ENCODE measurements around the gene IL17RE. TPM values are rescaled to one million over a fixed set of nuclear protein-coding genes. Genes with fewer than 3 reads are reported as not detected.
A peak's percentile ranks its signal among the peaks of the same experiment; 100 is the strongest.
"Not testable (repeated sequence)": the region's sequence is repeated elsewhere in the genome, so short reads cannot be mapped to it uniquely, and the experiment has no call there.

The IL17RE gene
- total RNA-seq, 2 experiments from 2014 or later = 1.7 to 3.0 TPM

DNA sequence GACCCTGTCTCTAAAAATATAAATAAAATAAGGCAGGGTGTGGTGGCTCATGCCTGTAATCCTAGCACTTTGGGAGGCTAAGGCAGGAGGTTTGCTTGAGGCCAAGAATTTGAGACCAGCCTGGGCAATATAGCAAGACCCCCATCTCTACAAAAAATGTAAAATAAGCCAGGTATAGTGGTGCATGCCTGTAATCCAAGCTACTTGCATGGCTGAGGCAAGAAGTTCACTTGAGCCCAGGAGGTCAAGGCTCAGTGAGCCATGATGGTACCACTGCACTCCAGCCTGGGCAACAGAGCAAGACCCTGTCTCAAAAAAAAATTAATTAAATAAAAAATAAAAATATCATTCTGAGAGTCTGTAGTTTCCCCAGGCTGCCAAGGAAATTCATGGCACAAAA lies 16.3 kb upstream of the IL17RE start:
- Mint-ChIP-seq H3K4me3 (no peak overlapping the region), H3K9me3 (no peaks in the 10 kb centered on the region), H3K4me1 (peaks cover 8% of the 10 kb centered on the region), H3K27ac (no peak overlapping the region), H3K27me3 (no peaks in the 10 kb centered on the region), H3K36me3 (ENCODE audit: low read depth) (peaks cover 6% of the 10 kb centered on the region)
- POLR2A ChIA-PET = no interaction called here
- no peak for DNase-seq
- CTCF ChIA-PET = no interaction called here

DNA sequence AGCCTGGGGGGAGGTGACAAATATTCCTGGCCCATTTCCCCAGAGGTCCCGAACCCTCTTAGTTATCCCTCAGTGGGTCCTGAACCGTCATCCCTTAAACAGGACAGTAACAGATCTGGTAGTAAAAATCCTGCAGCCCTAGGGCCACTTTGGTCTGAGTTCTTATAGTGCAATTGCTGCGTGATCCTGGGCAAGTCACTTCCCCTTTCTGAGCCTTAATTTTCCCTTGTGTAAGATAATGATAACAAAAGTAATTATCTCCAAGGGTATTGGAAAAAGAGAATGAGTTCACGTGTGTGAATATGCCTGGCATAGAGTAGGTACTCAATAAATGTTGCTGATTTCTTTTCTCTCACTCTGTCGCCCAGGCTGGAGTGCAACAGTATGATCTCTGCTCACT lies 15.2 kb upstream of the IL17RE start:
- Mint-ChIP-seq H3K9me3 (no peaks in the 10 kb centered on the region), H3K27ac (no peak overlapping the region), H3K4me1 (peaks cover 14% of the 10 kb centered on the region), H3K27me3 (no peaks in the 10 kb centered on the region), H3K4me3 (no peak overlapping the region), H3K36me3 (ENCODE audit: low read depth) (peaks cover 9% of the 10 kb centered on the region)
- ChIA-PET CTCF (no interaction called here), POLR2A (no interaction called here)
- DNase-seq = no peak

DNA sequence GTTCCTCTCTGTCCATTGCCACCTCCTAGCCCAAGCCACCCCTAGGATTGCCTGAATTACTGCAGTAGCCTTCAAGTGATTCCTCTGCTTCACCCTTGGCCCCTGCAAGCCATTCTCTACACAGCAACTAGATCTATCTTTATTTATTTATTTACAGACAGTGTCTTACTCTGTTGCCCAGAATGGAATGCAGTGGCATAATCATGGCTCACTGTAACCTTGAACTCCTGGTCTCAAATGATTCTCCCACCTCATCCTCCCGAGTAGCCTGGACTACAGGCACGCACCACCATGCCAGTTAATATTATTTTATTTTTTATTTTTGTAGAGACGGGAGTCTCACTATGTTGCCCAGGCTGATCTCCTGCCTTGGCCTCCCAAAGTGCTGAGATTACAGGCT lies 14.1 kb upstream of the IL17RE start:
- no peak overlapping the region for H3K4me3 Mint-ChIP-seq
- peaks cover 19% of the 10 kb centered on the region for H3K36me3 Mint-ChIP-seq (ENCODE audit: low read depth)
- no peak for DNase-seq
- POLR2A ChIA-PET = interaction anchor here (3.5 kb wide), 1 partner anchor 24 kb away, joined by 27 read pairs; no protein-coding TSS in a partner anchor
- no peak overlapping the region for H3K27ac Mint-ChIP-seq
- H3K27me3 Mint-ChIP-seq = no peaks in the 10 kb centered on the region
- CTCF ChIA-PET = interaction anchor here (1.0 to 1.2 kb wide), 2 partner anchors 42 to 58 kb away, joined by 3 to 4 read pairs; no protein-coding TSS in a partner anchor
- peaks cover 22% of the 10 kb centered on the region for H3K4me1 Mint-ChIP-seq
- H3K9me3 Mint-ChIP-seq = no peaks in the 10 kb centered on the region

DNA sequence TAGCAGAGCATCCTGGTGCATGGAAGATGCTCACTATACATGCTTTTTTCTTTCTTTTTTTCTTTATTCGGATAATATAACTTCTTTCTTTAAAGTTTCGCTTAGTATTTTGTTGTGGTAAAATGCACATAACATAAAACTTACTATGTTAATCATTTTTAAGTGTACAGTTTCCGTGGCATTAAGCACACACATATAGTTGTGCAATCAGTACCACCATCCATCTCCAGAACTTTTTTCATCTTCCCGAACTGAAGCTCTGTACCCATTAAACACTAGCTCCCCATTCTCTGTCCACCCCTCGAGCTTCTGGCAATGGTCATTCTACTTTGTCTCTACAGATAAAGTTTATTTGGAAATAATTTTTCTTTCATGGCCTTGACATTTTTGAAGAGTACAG lies 13.2 kb upstream of the IL17RE start:
- no peak overlapping the region for H3K4me3 Mint-ChIP-seq
- ChIA-PET CTCF (interaction anchor here (0.6 to 3.6 kb wide), 5 partner anchors 36 to 137 kb away, joined by 3 to 29 read pairs (median 3); partner anchors contain the start of genes CRELD1 and FANCD2), POLR2A (interaction anchor here (0.8 to 3.5 kb wide), 7 partner anchors 12 to 97 kb away, joined by 3 to 54 read pairs (median 7); partner anchors contain the start of genes ARPC4, CRELD1 and IL17RE)
- no peak for DNase-seq
- H3K9me3 Mint-ChIP-seq = no peaks in the 10 kb centered on the region
- peaks cover 30% of the 10 kb centered on the region for H3K4me1 Mint-ChIP-seq
- H3K36me3 Mint-ChIP-seq (ENCODE audit: low read depth) = peaks cover 26% of the 10 kb centered on the region
- H3K27ac Mint-ChIP-seq = no peak overlapping the region
- no peaks in the 10 kb centered on the region for H3K27me3 Mint-ChIP-seq

DNA sequence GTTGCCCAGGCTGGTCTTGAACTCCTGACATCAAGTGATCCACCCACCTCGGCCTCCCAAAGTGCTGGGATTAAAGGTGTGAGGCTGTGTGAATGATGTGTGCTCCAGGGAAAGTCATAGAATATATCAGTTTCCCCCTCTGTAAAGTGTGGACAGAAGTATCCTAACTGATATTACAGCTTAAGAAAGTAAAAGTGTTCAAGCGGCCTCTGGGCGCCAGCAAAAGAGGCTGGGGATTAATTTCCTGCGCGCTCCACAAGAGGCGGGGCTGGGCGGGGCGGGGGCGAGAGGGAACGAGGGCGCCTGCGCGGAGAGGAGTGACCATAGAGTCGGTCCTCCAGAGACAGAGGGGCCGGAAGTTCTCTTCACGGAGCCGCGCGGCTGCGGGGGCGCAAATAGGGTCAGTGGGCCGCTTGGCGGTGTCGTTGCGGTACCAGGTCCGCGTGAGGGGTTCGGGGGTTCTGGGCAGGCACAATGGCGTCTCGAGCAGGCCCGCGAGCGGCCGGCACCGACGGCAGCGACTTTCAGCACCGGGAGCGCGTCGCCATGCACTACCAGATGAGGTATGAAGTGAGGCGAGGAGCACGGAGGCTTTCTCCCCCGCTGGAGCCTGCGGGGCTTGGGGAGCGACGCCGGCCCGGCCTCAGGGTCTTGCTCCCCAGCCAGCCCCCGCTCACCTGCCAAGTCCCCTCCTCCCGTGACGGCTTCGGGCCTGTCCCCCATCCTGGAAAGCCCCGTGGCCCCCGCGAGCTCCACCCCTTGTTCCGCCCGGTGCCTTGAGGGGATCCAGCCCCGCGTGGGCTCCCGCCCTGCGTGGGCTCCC lies 12.2 kb upstream of the IL17RE start, which contains the start of gene JAGN1:
Gene JAGN1, plus strand, starts transcription at position 362 of the 823 bp plus-strand sequence. Its CDS starts 113 bp downstream, at position 475.
- Mint-ChIP-seq H3K9me3 (no peaks in the 10 kb centered on the region), H3K4me3 (peak within 1 kb of the TSS; percentile 99)
- POLR2A ChIA-PET = interaction anchor here (0.6 to 3.5 kb wide), 25 partner anchors 11 to 494 kb away, joined by 3 to 54 read pairs (median 5); partner anchors contain the start of genes ARPC4, CIDEC, CRELD1 and IL17RE

DNA sequence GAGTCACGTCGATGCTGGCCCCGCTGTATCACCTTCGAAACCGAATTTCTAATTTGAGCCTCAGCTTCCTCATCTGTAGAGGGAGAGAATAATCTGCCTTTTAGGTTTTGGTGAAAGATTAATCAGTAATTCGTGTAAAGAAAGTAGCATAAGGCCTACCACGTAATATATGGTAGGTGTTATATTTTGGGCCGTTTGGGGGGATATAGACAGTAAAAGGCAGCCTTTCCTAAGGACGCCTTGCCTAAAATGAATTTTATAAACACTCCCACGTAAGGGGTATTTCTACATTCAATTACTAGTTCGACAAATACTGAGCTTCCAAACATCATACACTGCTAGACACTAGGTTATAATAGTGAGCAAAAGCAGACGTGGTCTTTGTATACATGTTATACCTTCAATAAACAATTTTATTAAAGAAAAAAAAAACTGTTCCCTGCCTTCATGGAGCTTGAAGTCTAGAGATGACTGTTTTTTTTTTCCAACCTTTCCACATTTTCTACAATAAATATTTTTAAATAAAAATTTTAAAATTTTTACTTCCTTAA lies 11.5 kb upstream of the IL17RE start:
- peaks cover 36% of the 10 kb centered on the region for H3K4me1 Mint-ChIP-seq

More for the DNA sequence above, 12.2 kb upstream of the IL17RE start, which contains the start of gene JAGN1:
- peak; percentile 92 for DNase-seq
- H3K27ac Mint-ChIP-seq = peak within 1 kb of the TSS; percentile 92
- H3K27me3 Mint-ChIP-seq = no peaks in the 10 kb centered on the region
- H3K4me1 Mint-ChIP-seq = peaks cover 36% of the 10 kb centered on the region
- peaks cover 32% of the 10 kb centered on the region for H3K36me3 Mint-ChIP-seq (ENCODE audit: low read depth)
- CTCF ChIA-PET = interaction anchor here (0.7 to 3.6 kb wide), 14 partner anchors 12 to 431 kb away, joined by 3 to 29 read pairs (median 4); partner anchors contain the start of genes CRELD1, FANCD2, IL17RE and RPUSD3

DNA sequence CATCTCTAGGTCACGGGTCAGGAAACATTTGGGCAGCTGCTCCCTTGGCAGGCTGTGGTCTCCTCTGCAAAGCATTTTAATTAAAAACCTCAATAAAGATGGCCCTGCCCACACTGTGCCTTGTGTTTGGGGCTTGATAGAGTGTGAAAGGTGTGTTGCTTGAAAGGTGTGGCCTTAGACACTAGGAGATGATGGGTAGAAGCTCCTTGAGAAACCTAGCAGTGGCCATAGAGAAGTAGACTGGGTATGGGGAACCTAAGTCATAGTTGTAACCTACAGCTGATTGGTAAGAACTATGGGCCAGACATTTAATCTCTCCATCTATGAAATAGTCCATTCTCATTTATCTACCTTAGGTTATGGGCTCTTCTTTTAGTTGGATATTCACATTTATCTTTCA lies 8.9 kb upstream of the IL17RE start:
- H3K36me3 Mint-ChIP-seq (ENCODE audit: low read depth) = peaks cover 32% of the 10 kb centered on the region
- H3K9me3 Mint-ChIP-seq = no peaks in the 10 kb centered on the region
- H3K27me3 Mint-ChIP-seq = no peaks in the 10 kb centered on the region
- no peak for DNase-seq
- no peak overlapping the region for H3K27ac Mint-ChIP-seq
- H3K4me1 Mint-ChIP-seq = peaks cover 36% of the 10 kb centered on the region
- CTCF ChIA-PET = interaction anchor here (1.1 to 1.3 kb wide), 3 partner anchors 40 to 134 kb away, joined by 3 to 4 read pairs (median 3); partner anchors contain the start of gene CRELD1
- POLR2A ChIA-PET = interaction anchor here (0.9 to 1.5 kb wide), 5 partner anchors 11 to 132 kb away, joined by 3 to 4 read pairs (median 3); partner anchors contain the start of genes ARPC4, EMC3 and TADA3
- H3K4me3 Mint-ChIP-seq = no peak overlapping the region

More for the DNA sequence above, 11.5 kb upstream of the IL17RE start:
- ChIA-PET POLR2A (interaction anchor here (0.9 to 3.5 kb wide), 23 partner anchors 11 to 494 kb away, joined by 3 to 54 read pairs (median 5); partner anchors contain the start of genes ARPC4, CIDEC, CRELD1 and IL17RE), CTCF (interaction anchor here (0.6 to 3.6 kb wide), 14 partner anchors 11 to 430 kb away, joined by 3 to 29 read pairs (median 3); partner anchors contain the start of genes CRELD1, IL17RE, RPUSD3 and SEC13)
- Mint-ChIP-seq H3K9me3 (no peaks in the 10 kb centered on the region), H3K4me3 (peak overlapping the region; percentile 99), H3K27ac (peak overlapping the region; percentile 92), H3K36me3 (ENCODE audit: low read depth) (peaks cover 32% of the 10 kb centered on the region), H3K27me3 (no peaks in the 10 kb centered on the region)
- no peak for DNase-seq

DNA sequence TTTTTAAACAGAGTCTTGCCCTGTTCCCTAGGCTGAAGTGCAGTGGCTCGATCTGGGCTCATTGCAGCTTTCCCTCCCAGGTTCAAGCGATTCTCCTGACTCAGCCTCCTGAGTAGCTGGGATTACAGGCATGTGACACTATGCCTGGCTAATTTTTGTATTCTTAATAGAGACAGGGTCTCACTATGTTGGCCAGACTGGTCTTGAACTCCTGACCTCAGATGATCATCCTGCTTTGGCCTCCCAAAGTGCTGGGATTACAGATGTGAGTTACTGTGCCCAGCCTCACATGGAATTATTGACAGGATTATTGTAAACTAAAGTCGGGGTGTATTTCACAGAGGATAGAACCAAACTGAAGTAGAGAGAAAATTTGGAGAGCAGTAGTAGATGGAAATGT lies 6.9 kb upstream of the IL17RE start:
- H3K4me1 Mint-ChIP-seq = peaks cover 34% of the 10 kb centered on the region
- DNase-seq, H3K9me3 Mint-ChIP-seq, H3K4me3 Mint-ChIP-seq, H3K27ac Mint-ChIP-seq, H3K27me3 Mint-ChIP-seq, CTCF ChIA-PET: not testable (repeated sequence)
- peaks cover 30% of the 10 kb centered on the region for H3K36me3 Mint-ChIP-seq (ENCODE audit: low read depth)
- POLR2A ChIA-PET = interaction anchor here (1.0 kb wide), 1 partner anchor 36 kb away, joined by 3 read pairs; no protein-coding TSS in a partner anchor

DNA sequence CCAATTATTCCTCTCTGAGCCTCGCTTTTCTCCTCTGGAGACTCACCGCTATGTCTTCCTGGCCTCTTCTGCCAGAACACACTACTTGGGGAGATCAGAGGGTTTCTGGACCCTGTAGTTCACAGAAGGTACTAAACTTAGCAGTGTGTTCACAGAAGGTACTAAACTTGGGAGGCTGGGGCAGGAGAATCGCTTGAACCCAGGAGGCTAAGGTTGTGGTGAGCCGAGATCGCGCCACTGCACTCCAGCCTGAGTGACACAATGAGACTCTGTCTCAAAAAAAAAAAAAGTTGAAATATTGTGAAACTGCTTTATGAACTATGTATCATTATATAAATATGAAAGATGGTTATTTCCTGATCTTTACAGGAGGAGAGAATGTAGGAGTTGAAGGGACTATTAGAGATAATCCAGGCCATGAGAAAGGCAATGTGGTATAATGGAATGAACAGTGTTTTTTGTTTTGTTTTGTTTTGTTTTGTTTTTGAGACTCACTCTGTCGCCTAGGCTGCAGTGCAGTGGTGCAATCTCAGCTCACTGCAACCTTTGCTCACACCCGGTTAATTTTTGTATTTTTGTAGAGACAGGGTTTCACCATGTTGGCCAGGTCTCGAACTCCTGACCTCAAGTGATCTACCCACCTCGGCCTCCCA lies 5.8 kb upstream of the IL17RE start:
- peaks cover 26% of the 10 kb centered on the region for H3K36me3 Mint-ChIP-seq (ENCODE audit: low read depth)
- H3K27me3 Mint-ChIP-seq, H3K4me3 Mint-ChIP-seq, H3K27ac Mint-ChIP-seq, CTCF ChIA-PET, DNase-seq, H3K9me3 Mint-ChIP-seq, POLR2A ChIA-PET: not testable (repeated sequence)
- H3K4me1 Mint-ChIP-seq = peaks cover 37% of the 10 kb centered on the region

DNA sequence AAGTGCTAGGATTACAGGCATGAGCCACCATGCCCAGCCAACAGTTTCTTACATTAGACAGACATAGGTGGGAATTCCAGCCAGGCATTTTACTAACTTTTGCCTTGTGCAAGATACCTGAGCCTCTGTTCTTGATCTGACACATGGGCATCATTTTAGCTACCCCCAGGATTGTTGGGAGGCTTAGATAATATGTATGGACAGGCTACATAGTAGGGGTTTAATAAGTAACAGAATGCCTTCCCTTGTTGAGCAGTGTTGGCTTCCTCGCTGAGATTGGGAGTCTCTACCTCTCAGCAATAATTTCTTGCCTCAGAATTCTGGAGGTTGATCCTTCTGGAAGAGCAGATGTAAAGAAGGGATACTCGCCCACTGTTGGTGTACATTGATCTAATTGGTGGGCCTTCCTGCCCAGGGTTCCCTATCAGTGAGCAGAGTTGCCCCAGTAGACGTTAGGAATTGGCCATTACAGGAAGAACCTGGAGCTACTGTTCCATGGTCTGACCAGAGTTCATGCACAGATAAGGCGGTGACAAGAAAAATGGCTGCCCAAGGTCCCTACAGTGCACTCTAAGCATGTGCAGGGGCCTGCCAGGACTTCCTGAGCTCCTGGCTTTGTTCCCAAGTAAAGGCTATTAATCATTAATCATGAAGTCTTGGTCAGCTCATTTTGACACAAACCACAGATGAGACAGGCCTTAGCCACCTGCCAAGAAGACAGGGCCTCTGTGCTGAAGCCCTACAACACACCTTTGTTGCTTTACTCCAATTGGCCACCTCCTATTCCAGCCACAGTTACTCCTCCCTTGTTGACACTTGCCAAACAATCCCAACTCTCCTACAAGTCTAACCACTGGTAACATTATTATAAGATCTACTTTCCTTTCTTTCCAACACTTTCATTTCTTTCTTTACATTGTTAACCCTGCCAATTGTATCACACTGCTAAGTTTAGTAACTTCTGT lies 5.0 kb upstream of the IL17RE start:
- H3K27me3 Mint-ChIP-seq = no peaks in the 10 kb centered on the region
- H3K9me3 Mint-ChIP-seq = no peaks in the 10 kb centered on the region
- no peak for DNase-seq
- H3K27ac Mint-ChIP-seq = no peak overlapping the region
- POLR2A ChIA-PET = no interaction called here
- peaks cover 21% of the 10 kb centered on the region for H3K36me3 Mint-ChIP-seq (ENCODE audit: low read depth)
- no peak overlapping the region for H3K4me3 Mint-ChIP-seq
- CTCF ChIA-PET = no interaction called here
- H3K4me1 Mint-ChIP-seq = peaks cover 40% of the 10 kb centered on the region

DNA sequence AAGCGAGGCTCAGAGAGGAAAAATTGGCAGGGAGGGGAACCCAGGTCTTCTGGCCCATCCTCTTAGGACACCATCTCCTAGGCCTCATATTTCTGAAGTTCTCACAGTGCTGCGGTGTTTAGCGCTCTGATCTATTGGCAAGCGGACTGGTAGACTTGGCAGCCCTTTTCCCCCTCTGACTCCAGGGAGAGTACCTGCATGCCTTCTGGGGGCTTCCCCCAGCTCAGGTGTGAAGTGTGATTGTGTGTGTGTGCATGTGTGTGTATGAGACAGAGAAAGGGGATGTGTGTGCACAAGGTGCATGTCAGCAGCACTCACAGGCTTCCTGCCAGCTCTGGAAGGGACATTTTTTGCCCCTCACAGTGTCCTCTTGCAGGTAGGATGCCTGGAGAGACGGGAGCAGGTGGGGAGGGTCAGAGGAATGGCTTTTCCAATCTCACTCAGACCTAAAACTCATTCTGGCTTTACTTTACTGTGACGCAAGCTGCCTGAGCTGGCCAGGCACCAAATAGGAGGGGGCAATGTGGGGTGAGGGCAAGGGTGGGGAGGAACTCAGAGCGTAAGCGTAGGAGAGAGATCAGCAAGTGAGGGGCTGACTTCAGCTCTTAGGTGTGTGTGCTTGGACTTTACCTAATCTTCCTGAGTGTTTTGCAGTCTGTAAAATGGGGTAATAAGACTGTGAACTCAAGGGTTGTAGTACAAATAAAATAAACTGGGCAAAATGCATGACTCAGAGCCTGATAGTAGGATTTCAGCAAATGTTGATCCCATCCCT lies 4.0 kb upstream of the IL17RE start:
- DNase-seq = no peak
- Mint-ChIP-seq H3K27me3 (no peaks in the 10 kb centered on the region), H3K36me3 (ENCODE audit: low read depth) (peaks cover 13% of the 10 kb centered on the region), H3K4me3 (no peak overlapping the region), H3K27ac (no peak overlapping the region), H3K4me1 (peaks cover 43% of the 10 kb centered on the region), H3K9me3 (no peaks in the 10 kb centered on the region)
- POLR2A ChIA-PET = no interaction called here
- CTCF ChIA-PET = no interaction called here
